Measurements from ENCODE around the gene KIFBP. TPM values are rescaled to one million over a fixed set of nuclear protein-coding genes. Genes with fewer than 3 reads are reported as not detected.
"Not testable (repeated sequence)": the region's sequence is repeated elsewhere in the genome, so short reads cannot be mapped to it uniquely, and the experiment has no call there.

Gene KIFBP
- total and polyA plus RNA-seq, 2 donors (not counting 3 experiments of a cell fraction or from before 2014, with no cell fraction given), result 17.6 to 39.8 TPM

- H3K9me1 ChIP-seq (replicated peaks; ENCODE audit: control insufficient read depth, extremely low read depth, insufficient read depth, low read length), result no peaks in the 10 kb centered on the region
- dilution Hi-C loops (cut with MboI; ENCODE audit: extremely low pct_ligation_motif_present, low sequenced_read_pairs), result no loop called here
- DNase-seq (ENCODE audit: low read depth, low spot score), result no peak
- H4K20me1 ChIP-seq (replicated peaks; ENCODE audit: control insufficient read depth, extremely low read depth, insufficient read depth, low read length), result no peaks in the 10 kb centered on the region
- peaks cover 0 to 6% of the 10 kb centered on the region in 2 experiments for H3K36me3 ChIP-seq (ENCODE audit: control insufficient read depth in 2 of 2, extremely low read depth in 1 of 2, insufficient read depth in 2 of 2, low read length in 2 of 2)
- H3K9ac ChIP-seq (replicated peaks; ENCODE audit: extremely low read depth, insufficient read depth, low read length), result no peak overlapping the region
- no peak overlapping the region for H3K4me3 ChIP-seq (replicated peaks in 1 of 3; ENCODE audit: insufficient read depth in 1 of 3, low read depth in 1 of 3, low read length in 3 of 3)
- H3K9me3 ChIP-seq (replicated peaks; ENCODE audit: control insufficient read depth, insufficient read depth, low read length), result no peaks in the 10 kb centered on the region
- no peaks in the 10 kb centered on the region for H3K27me3 ChIP-seq (ENCODE audit: control insufficient read depth in 2 of 2, insufficient read depth in 2 of 2, low read length in 2 of 2)
- intact Hi-C loops (cut with micrococcal nuclease), result no loop called here
- no peak overlapping the region for H3K4me2 ChIP-seq (ENCODE audit: insufficient read depth, low read length)
- TF ChIP-seq FOS (IDR thresholded peaks at IDR 0.05; ENCODE audit: borderline replicate concordance, insufficient read depth, low read length) (no peak), JUN (IDR thresholded peaks at IDR 0.05; ENCODE audit: borderline replicate concordance, insufficient read depth, insufficient read length, low read depth) (no peak), GATA2 (IDR thresholded peaks at IDR 0.05; ENCODE audit: insufficient read depth, insufficient read length, low read depth, low read length) (no peak), POLR2AphosphoS5 (IDR thresholded peaks at IDR 0.05; ENCODE audit: insufficient read depth, low read depth, low read length) (no peak), MAX (IDR thresholded peaks at IDR 0.05; ENCODE audit: insufficient read depth, insufficient read length) (no peak), POLR2A (IDR thresholded peaks at IDR 0.05; ENCODE audit: low read depth, low read length) (no peak), EZH2 (IDR thresholded peaks at IDR 0.05; ENCODE audit: borderline replicate concordance, low read depth, low read length, severe bottlenecking) (no peak), CTCF (IDR thresholded peaks at IDR 0.05; ENCODE audit: extremely low read depth in 1 of 2, insufficient read depth in 1 of 2, low read depth in 1 of 2, low read length in 2 of 2) (no peak), MYC (IDR thresholded peaks at IDR 0.05; ENCODE audit: low read depth, low read length) (no peak)
- peaks cover 1% of the 10 kb centered on the region for H3K79me2 ChIP-seq (ENCODE audit: control insufficient read depth, insufficient read depth, low read length)
- no peak overlapping the region for H2AFZ ChIP-seq (ENCODE audit: low read depth, low read length)
- H3K27ac ChIP-seq (ENCODE audit: insufficient read depth, low read depth, low read length), result no peak overlapping the region
- H3K4me1 ChIP-seq (ENCODE audit: control insufficient read depth, extremely low read depth, insufficient read depth, low read length), result no peaks in the 10 kb centered on the region
- CTCF ChIA-PET, result no interaction called here
- POLR2A ChIA-PET, result no interaction called here
- BruUV-seq (replicated peaks), result no TSS peak
- FAIRE-seq, result no peak
These were observed 49.7 kb upstream of the KIFBP start for GRCh38 chr10:68938884-68939283.

- intact Hi-C loops (cut with micrococcal nuclease); H3K9me1 ChIP-seq (replicated peaks; ENCODE audit: control insufficient read depth, extremely low read depth, insufficient read depth, low read length); H4K20me1 ChIP-seq (replicated peaks; ENCODE audit: control insufficient read depth, extremely low read depth, insufficient read depth, low read length); FAIRE-seq; H2AFZ ChIP-seq (ENCODE audit: low read depth, low read length); H3K9ac ChIP-seq (replicated peaks; ENCODE audit: extremely low read depth, insufficient read depth, low read length); H3K4me2 ChIP-seq (ENCODE audit: insufficient read depth, low read length); POLR2A ChIA-PET; H3K4me3 ChIP-seq (replicated peaks in 1 of 3; ENCODE audit: insufficient read depth in 1 of 3, low read depth in 1 of 3, low read length in 3 of 3); BruUV-seq (replicated peaks); H3K4me1 ChIP-seq (ENCODE audit: control insufficient read depth, extremely low read depth, insufficient read depth, low read length); H3K27me3 ChIP-seq (ENCODE audit: control insufficient read depth in 2 of 2, insufficient read depth in 2 of 2, low read length in 2 of 2); H3K27ac ChIP-seq (ENCODE audit: insufficient read depth, low read depth, low read length); H3K9me3 ChIP-seq (replicated peaks; ENCODE audit: control insufficient read depth, insufficient read depth, low read length); H3K79me2 ChIP-seq (ENCODE audit: control insufficient read depth, insufficient read depth, low read length); H3K36me3 ChIP-seq (ENCODE audit: control insufficient read depth in 2 of 2, extremely low read depth in 1 of 2, insufficient read depth in 2 of 2, low read length in 2 of 2); DNase-seq (ENCODE audit: low read depth, low spot score); dilution Hi-C loops (cut with MboI; ENCODE audit: extremely low pct_ligation_motif_present, low sequenced_read_pairs): not testable (repeated sequence)
- CTCF ChIA-PET, result interaction anchor here (1.6 kb wide), 1 partner anchor 534 kb away, joined by 6 read pairs; the partner anchor contains the start of gene RUFY2
These were observed 47.7 kb upstream of the KIFBP start for GRCh38 chr10:68940917-68941316.

Measured in endothelial cell of umbilical vein (primary cell).